OCI-LY7 (cell line): Measurements from ENCODE around the gene DNASE1L3. TPM values are rescaled to one million over a fixed set of nuclear protein-coding genes. Genes with fewer than 3 reads are reported as not detected.

Source experiments
- BruUV-seq: library from RNA; stranded (reverse); fragments of 400-500 nt; replicated peaks from 2 replicates; lab custom pipeline; 2021; lab: Mats Ljungman, UMichigan
- CTCF ChIA-PET: fragments of 300-600 bp; sonication (Branson Sonifier 250); formaldehyde crosslinking; loops from one replicate; lab custom pipeline; 2022; ENCODE audit warnings: antibody characterized with exemption; ENCODE audit not compliant: unreplicated experiment; lab: Charles Lee
- POLR2A ChIA-PET: fragments of 300-600 bp; sonication (Branson Sonifier 250); formaldehyde crosslinking; loops from one replicate; lab custom pipeline; 2022; ENCODE audit warnings: antibody characterized with exemption; lab: Charles Lee
- DNase-seq: peaks from one replicate; pipeline ENCODE4 v3.0.0-alpha.2; 2015; ENCODE audit warnings: low spot score
- H2AFZ ChIP-seq: fragments of 200-600 bp; sonication (generic), shearing (Covaris generic); 2 replicates; pipeline ENCODE4 v1.6.1; 2014; ENCODE audit warnings: mild to moderate bottlenecking, antibody characterized with exemption, low read length, moderate library complexity
- H3K27ac ChIP-seq: fragments of 200-600 bp; sonication (generic); 2 replicates; pipeline ENCODE4 v1.5.1; 2014; ENCODE audit warnings: mixed run types, low read depth, mild to moderate bottlenecking, moderate library complexity, low read length, inconsistent platforms; ENCODE audit not compliant: poor library complexity, severe bottlenecking
- H3K36me3 ChIP-seq: fragments of 200-600 bp; sonication (generic); 2 replicates; pipeline ENCODE4 v1.6.1; 2014; ENCODE audit warnings: mild to moderate bottlenecking, antibody characterized with exemption, low read length, moderate library complexity, mixed read lengths; ENCODE audit not compliant: insufficient read depth
- H3K4me1 ChIP-seq: fragments of 200-600 bp; sonication (generic); 2 replicates; pipeline ENCODE4 v1.5.1; 2014; ENCODE audit warnings: mild to moderate bottlenecking, low read length; ENCODE audit not compliant: insufficient read depth, poor library complexity, severe bottlenecking
- H3K4me2 ChIP-seq: fragments of 200-600 bp; sonication (generic); 2 replicates; pipeline ENCODE4 v1.6.1; 2014; ENCODE audit warnings: mild to moderate bottlenecking, low read length
- H3K4me3 ChIP-seq: fragments of 200-600 bp; sonication (generic); 2 replicates; pipeline ENCODE4 v1.5.1; 2014; ENCODE audit warnings: mild to moderate bottlenecking, low read depth, low read length; ENCODE audit not compliant: poor library complexity, severe bottlenecking
- H3K79me2 ChIP-seq: fragments of 200-600 bp; sonication (generic); 2 replicates; pipeline ENCODE4 v1.6.1; 2016; ENCODE audit warnings: low read depth, mild to moderate bottlenecking, low read length, moderate library complexity, mixed read lengths; ENCODE audit not compliant: insufficient read depth
- H3K9me2 ChIP-seq: fragments of 200-600 bp; sonication (generic); 2 replicates; pipeline ENCODE4 v1.6.1; 2016; ENCODE audit warnings: mild to moderate bottlenecking, low read length, mixed read lengths; ENCODE audit not compliant: insufficient read depth
- H3K9me3 ChIP-seq: fragments of 200-600 bp; sonication (generic); 2 replicates; pipeline ENCODE4 v1.6.1; 2014; ENCODE audit warnings: mild to moderate bottlenecking, mixed run types, low read length, mixed read lengths
- H4K20me1 ChIP-seq: fragments of 200-600 bp; sonication (generic); 2 replicates; pipeline ENCODE4 v1.6.1; 2014; ENCODE audit warnings: mild to moderate bottlenecking, antibody characterized with exemption, low read length, moderate library complexity, mixed read lengths; ENCODE audit not compliant: insufficient read depth
- CTCF ChIP-seq: fragments of 200-600 bp; sonication (generic); conservative IDR thresholded peaks from 2 replicates; pipeline ENCODE4 v1.5.1; 2014; ENCODE audit warnings: mild to moderate bottlenecking, antibody characterized with exemption, low read length, moderate library complexity, mixed read lengths
- EZH2phosphoT487 ChIP-seq: fragments of 200-600 bp; sonication (generic); IDR thresholded peaks from 2 replicates; pipeline ENCODE4 v1.6.1; 2018; ENCODE audit warnings: low read depth, borderline replicate concordance, mild to moderate bottlenecking, mixed run types, antibody characterized with exemption, low read length, moderate library complexity, mixed read lengths
- intact Hi-C: fragments of 100-400 bp; cut with micrococcal nuclease; formaldehyde crosslinking; loops from one replicate; pipeline ENCODE4 v1.10.0; 2022; ENCODE audit not compliant: unreplicated experiment
- total RNA-seq, 2 experiments: library from RNA; depleted of rRNA in 1 of 2; stranded (reverse); fragments of >200 nt in 1 of 2; shearing (Covaris generic) in 1 of 2; gene quantifications; 2 replicates each; pipeline ENCODE4 v1.2.3, GENCODE V29; 2014 to 2022

Gene DNASE1L3
- total RNA-seq, 2 experiments from 2014 or later: 1.3 TPM; not detected in 1

- Histone ChIP-seq H3K79me2 (no peaks in the 10 kb centered on the region), H3K4me1 (no peaks in the 10 kb centered on the region), H4K20me1 (no peaks in the 10 kb centered on the region), H3K27ac (no peak overlapping the region), H3K4me3 (no peak overlapping the region), H3K4me2 (no peak overlapping the region), H3K9me3 (no peaks in the 10 kb centered on the region), H3K36me3 (no peaks in the 10 kb centered on the region), H3K9me2 (no peaks in the 10 kb centered on the region), H2AFZ (no peak overlapping the region)
- intact Hi-C loops: loop anchor here (5.0 to 10.0 kb wide), 2 partner anchors 48 to 445 kb away; partner anchors contain the start of gene ABHD6
- no TSS peak for BruUV-seq
- TF ChIP-seq EZH2phosphoT487 (no peak), CTCF (no peak)
- no peak for DNase-seq
- ChIA-PET POLR2A (interaction anchor here (1.4 kb wide), 1 partner anchor 11 kb away, joined by 4 read pairs; no protein-coding TSS in a partner anchor), CTCF (interaction anchor here (1.4 kb wide), 1 partner anchor 25 kb away, joined by 3 read pairs; no protein-coding TSS in a partner anchor)
These were observed 21.1 kb downstream of the DNASE1L3 start for GRCh38 chr3:58189691-58190090.

DNA sequence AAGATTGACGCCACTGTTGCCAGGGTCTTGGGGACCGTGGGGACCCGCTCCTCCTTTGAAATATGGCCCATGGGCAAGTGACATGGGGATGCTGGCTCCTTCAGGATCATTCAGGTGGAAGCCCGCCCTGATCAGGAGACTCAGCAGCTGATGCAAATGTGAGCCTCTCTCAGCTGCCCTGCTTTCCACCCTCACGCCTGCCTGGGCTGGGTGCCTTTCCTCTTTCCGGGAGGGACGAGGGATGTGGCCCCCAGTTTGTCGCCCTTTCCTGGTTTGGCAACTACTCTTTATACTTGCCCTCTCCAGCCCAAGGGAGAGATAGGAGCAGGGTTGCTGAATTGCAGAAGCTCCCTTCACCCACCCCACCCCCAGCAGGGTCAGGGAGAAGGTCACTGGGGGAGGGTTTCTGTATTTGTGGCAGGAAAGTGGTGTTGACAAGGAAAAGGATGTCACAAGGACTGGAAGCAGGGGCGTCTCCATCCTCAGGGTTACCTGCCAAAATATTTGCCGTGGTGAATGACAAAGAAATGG lies 21.8 kb downstream of the DNASE1L3 start:
- Histone ChIP-seq H2AFZ (no peak overlapping the region), H3K36me3 (no peaks in the 10 kb centered on the region), H3K9me3 (no peaks in the 10 kb centered on the region), H3K79me2 (no peaks in the 10 kb centered on the region), H3K4me1 (no peaks in the 10 kb centered on the region), H3K9me2 (no peaks in the 10 kb centered on the region), H3K27ac (no peak overlapping the region), H3K4me2 (no peak overlapping the region), H3K4me3 (no peak overlapping the region), H4K20me1 (no peaks in the 10 kb centered on the region)
- POLR2A ChIA-PET: interaction anchor here (1.0 to 1.7 kb wide), 4 partner anchors 28 to 117 kb away, joined by 3 to 7 read pairs (median 4); partner anchors contain the start of genes HTD2 and RPP14
- BruUV-seq: no TSS peak
- intact Hi-C loops: loop anchor here (5.0 to 10.0 kb wide), 2 partner anchors 48 to 446 kb away; partner anchors contain the start of gene ABHD6
- no peak for TF ChIP-seq CTCF
- DNase-seq: no peak
- CTCF ChIA-PET: interaction anchor here (1.7 to 1.8 kb wide), 2 partner anchors 28 to 50 kb away, joined by 5 to 10 read pairs; partner anchors contain the start of gene ABHD6

DNA sequence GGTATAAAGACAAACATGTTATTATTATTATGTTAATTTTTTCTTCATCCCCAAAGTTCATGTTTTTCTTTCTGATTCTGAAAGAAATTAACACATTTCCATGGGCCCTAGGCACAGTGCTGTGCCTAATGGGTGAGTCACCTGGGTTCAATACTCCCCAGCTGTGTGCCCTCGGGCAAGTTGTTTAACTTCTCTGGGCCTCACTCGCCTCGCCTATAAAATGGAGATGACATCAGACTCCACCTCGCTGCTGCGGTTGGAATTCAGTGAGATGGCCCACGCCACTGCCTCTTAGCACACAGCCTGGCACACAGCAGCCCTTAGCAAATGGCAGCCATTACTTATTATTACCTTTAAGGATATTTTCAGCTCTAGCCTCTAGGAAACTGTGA lies 22.6 kb downstream of the DNASE1L3 start:
- CTCF ChIA-PET: interaction anchor here (0.6 to 1.8 kb wide), 6 partner anchors 27 to 119 kb away, joined by 3 to 10 read pairs (median 4); partner anchors contain the start of gene ABHD6
- Histone ChIP-seq H3K4me3 (no peak overlapping the region), H3K36me3 (no peaks in the 10 kb centered on the region), H3K4me1 (no peaks in the 10 kb centered on the region), H3K79me2 (no peaks in the 10 kb centered on the region), H3K9me2 (no peaks in the 10 kb centered on the region), H2AFZ (no peak overlapping the region), H3K27ac (no peak overlapping the region), H3K4me2 (no peak overlapping the region), H4K20me1 (no peaks in the 10 kb centered on the region), H3K9me3 (no peaks in the 10 kb centered on the region)
- no peak for DNase-seq
- intact Hi-C loops: loop anchor here (5.0 to 10.0 kb wide), 2 partner anchors 49 to 447 kb away; partner anchors contain the start of gene ABHD6
- POLR2A ChIA-PET: interaction anchor here (0.6 to 1.7 kb wide), 6 partner anchors 26 to 421 kb away, joined by 3 to 7 read pairs (median 4); partner anchors contain the start of genes HTD2 and RPP14
- no peak for TF ChIP-seq EZH2phosphoT487
- no peak for TF ChIP-seq CTCF
- BruUV-seq: no TSS peak
